Body of pancreas (tissue), 4 donors: ENCODE data around the gene CMTM7. TPM values are rescaled to one million over a fixed set of nuclear protein-coding genes. Genes with fewer than 3 reads are reported as not detected.
A peak's percentile ranks its signal among the peaks of the same experiment; 100 is the strongest.

Experiments
- ATAC-seq: fragments of 150-250 bp; one replicate; pipeline ENCODE4 v1.9.1; 2016
- DNase-seq, 4 donors: peaks; one replicate each; pipeline ENCODE4 v3.0.0-alpha.2; 2019
- H3K27ac ChIP-seq, 4 donors: fragments of 200-600 bp; sonication (generic); 1 replicate in 3 of 4; 2 replicates in 1 of 4; pipeline versions ENCODE4 v1.5.1 to v1.6.1; 2016 to 2019; ENCODE audit warnings: mild to moderate bottlenecking in 1 of 4, mixed read lengths in 1 of 4, moderate library complexity in 1 of 4
- H3K27me3 ChIP-seq, 2 donors: fragments of 200-600 bp; sonication (generic); one replicate each; pipeline ENCODE4 v1.6.0; 2016; ENCODE audit warnings: mild to moderate bottlenecking in 1 of 2
- H3K36me3 ChIP-seq, 2 donors: fragments of 200-600 bp; sonication (generic); replicated peaks in 1 of 2; 2 replicates each; pipeline ENCODE4 v1.5.1; 2016; ENCODE audit warnings: low read depth in 2 of 2; ENCODE audit not compliant: insufficient read depth in 1 of 2
- H3K4me1 ChIP-seq: fragments of 200-600 bp; sonication (generic); one replicate; pipeline ENCODE4 v1.6.0; 2016
- H3K4me3 ChIP-seq, 2 donors: fragments of 200-600 bp; sonication (generic); 1 replicate in 1 of 2; 2 replicates in 1 of 2; pipeline ENCODE4 v1.5.1; 2016 to 2019
- H3K9me3 ChIP-seq, 3 donors: fragments of 200-600 bp; sonication (generic); 1 replicate in 2 of 3; 2 replicates in 1 of 3; pipeline ENCODE4 v1.5.1; 2016
- POLR2A ChIP-seq, 3 donors: fragments of 450-650 bp; IDR thresholded peaks; one replicate each; pipeline ENCODE4 v1.6.1; 2016; ENCODE audit warnings: antibody characterized with exemption in 3 of 3, mild to moderate bottlenecking in 2 of 3
- WGBS, 2 donors: methylation state at CpG; one replicate each; pipeline ENCODE4 v1.1.5; 2017; 5-methylcytosine and 5-hydroxymethylcytosine counted together
- intact Hi-C: fragments of 100-400 bp; cut with DNase I; formaldehyde crosslinking; loops from one replicate; pipeline ENCODE4 v1.15.1; 2023
- total RNA-seq, 2 donors: library from RNA; depleted of rRNA; stranded (reverse); fragments of >200 nt; gene quantifications; one replicate each; pipeline ENCODE4 v1.1.0, GENCODE V29; 2016
- TF ChIP-seq, protein P1 (sequence below), 7 experiments: fragments of 450-650 bp in 4 of 7; fragments of 200-600 bp in 3 of 7; sonication (generic) in 3 of 7; IDR thresholded peaks; one replicate each; pipeline ENCODE4 v1.5.1; 2016 to 2019; ENCODE audit warnings: antibody characterized with exemption in 7 of 7

CMTM7 gene
- total RNA-seq, 2 donors from 2014 or later: 23.3 to 51.1 TPM

DNA sequence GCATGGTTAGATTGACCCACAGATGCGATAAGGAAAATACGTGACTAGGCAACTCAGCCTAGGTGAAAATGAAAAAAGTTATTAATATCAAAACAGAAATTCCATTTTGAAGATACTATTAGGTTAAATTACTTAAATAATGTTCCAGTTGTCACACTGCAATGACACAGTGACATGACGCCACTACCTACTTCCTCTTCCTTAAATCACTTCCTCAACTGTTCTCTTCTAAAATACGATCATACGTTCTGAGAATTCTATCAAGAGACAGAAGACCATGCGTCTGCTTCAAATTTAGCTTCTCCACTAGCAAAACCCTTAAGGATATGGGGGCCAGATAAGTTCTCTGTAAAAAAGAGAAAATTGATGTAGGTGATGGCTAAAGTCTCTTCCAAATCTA lies 92.8 kb downstream of the CMTM7 start:
- peak in 1 of 4 donors; percentile 36 for DNase-seq
- intact Hi-C loops: no loop called here
- 84 to 91% methylated on average over 6 of the region's 6 CpGs for WGBS, 2 donors
- ATAC-seq: no peak
- Histone ChIP-seq H3K4me1 (no peaks in the 10 kb centered on the region), H3K27me3 (no peaks in the 10 kb centered on the region), H3K4me3 (no peak overlapping the region), H3K36me3 (no peaks in the 10 kb centered on the region), H3K27ac (peak overlapping the region in 1 of 4 donors; percentile 5), H3K9me3 (no peaks in the 10 kb centered on the region)
- TF ChIP-seq, protein P1, sequence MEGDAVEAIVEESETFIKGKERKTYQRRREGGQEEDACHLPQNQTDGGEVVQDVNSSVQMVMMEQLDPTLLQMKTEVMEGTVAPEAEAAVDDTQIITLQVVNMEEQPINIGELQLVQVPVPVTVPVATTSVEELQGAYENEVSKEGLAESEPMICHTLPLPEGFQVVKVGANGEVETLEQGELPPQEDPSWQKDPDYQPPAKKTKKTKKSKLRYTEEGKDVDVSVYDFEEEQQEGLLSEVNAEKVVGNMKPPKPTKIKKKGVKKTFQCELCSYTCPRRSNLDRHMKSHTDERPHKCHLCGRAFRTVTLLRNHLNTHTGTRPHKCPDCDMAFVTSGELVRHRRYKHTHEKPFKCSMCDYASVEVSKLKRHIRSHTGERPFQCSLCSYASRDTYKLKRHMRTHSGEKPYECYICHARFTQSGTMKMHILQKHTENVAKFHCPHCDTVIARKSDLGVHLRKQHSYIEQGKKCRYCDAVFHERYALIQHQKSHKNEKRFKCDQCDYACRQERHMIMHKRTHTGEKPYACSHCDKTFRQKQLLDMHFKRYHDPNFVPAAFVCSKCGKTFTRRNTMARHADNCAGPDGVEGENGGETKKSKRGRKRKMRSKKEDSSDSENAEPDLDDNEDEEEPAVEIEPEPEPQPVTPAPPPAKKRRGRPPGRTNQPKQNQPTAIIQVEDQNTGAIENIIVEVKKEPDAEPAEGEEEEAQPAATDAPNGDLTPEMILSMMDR (IDR thresholded peaks at IDR 0.05): no peak
- no peak for TF ChIP-seq POLR2A (IDR thresholded peaks at IDR 0.05)

- DNase-seq (no peak), ATAC-seq (no peak)
- peaks cover 8% of the 10 kb centered on the region for H3K4me1 ChIP-seq
- no peak overlapping the region for H3K27ac ChIP-seq
- no peaks in the 10 kb centered on the region for H3K27me3 ChIP-seq
- 83 to 90% methylated on average over 3 of the region's 3 CpGs for WGBS, 2 donors
- H3K9me3 ChIP-seq: no peaks in the 10 kb centered on the region
- H3K36me3 ChIP-seq: no peaks in the 10 kb centered on the region
- no peak overlapping the region for H3K4me3 ChIP-seq
- intact Hi-C loops: no loop called here
- TF ChIP-seq, protein P1 (IDR thresholded peaks at IDR 0.05): no peak
- no peak for TF ChIP-seq POLR2A (IDR thresholded peaks at IDR 0.05)
Observed at GRCh38 chr3:32487781-32488473, 96.3 kb downstream of the CMTM7 start.

DNA sequence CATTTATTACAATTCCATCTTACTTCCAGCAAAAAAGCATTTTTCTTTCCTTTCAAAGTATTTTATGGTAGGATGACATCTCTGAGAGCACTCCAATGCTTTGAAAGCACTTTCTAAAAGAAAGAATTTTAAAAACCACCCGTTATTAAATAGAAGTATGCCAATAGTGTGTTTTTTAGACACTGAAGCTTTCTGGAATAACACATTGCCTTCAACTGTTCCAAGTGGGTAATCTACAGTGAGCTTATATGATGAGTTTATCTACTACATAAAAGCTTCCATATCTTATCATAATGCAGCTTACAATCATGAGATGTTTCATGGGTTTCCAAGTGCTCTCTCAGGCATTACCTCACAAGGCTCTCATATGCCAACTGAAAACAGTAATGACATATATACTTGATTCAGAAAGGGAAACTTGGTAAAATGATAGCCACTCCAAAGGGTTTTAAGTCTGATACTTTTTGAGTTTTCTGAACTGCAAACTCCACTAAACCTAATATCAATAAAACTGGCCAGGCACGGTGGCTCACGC lies 96.9 kb downstream of the CMTM7 start:
- no peaks in the 10 kb centered on the region for H3K36me3 ChIP-seq
- TF ChIP-seq POLR2A (IDR thresholded peaks at IDR 0.05): no peak
- TF ChIP-seq, protein P1 (IDR thresholded peaks at IDR 0.05): no peak
- no peak overlapping the region for H3K27ac ChIP-seq

DNA sequence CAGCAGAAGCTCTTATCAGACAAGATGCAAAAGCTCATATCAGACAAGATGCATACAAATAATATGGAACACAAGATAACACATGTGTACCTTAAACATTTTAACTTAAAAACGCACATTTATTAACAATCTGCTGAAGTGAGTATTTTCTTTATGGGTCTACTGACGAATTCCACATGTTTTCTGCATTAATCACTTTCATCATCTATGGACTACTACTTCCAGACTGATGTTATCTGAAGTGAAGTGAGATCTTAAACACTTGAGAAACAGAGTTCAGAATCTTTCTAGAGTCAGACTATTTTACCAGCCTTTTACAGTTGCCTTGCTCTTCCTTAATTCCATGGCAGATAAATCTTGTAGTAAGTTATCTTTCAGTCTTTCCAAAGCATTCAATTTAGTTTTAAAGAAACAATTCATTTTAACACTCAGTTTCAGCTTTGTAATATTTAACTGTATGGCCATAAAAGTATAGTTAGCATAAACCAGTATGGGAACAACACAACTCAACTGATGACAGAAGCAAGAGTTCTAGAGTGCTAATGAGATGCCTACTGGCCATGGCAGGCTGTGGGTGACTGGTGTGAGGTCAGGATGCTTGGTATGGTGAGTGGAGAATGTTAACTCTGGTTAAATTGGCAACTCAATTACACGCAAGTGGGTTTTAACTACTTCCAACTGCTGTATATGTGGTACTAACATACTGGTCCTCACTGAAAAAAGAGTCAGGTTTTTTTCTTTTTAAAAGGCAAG lies 101.2 kb downstream of the CMTM7 start:
- DNase-seq (no peak), ATAC-seq (no peak)
- H3K27me3 ChIP-seq: no peaks in the 10 kb centered on the region
- H3K27ac ChIP-seq: no peak overlapping the region
- intact Hi-C loops: no loop called here
- H3K9me3 ChIP-seq: no peaks in the 10 kb centered on the region
- no peaks in the 10 kb centered on the region for H3K36me3 ChIP-seq
- H3K4me1 ChIP-seq: peaks cover 8% of the 10 kb centered on the region
- TF ChIP-seq POLR2A (IDR thresholded peaks at IDR 0.05): no peak
- TF ChIP-seq, protein P1 (IDR thresholded peaks at IDR 0.05): no peak
- no peak overlapping the region for H3K4me3 ChIP-seq
- 70 to 83% methylated on average over 3 of the region's 3 CpGs for WGBS, 2 donors

More for the DNA sequence above, 96.9 kb downstream of the CMTM7 start:
- Histone ChIP-seq H3K4me1 (peaks cover 8% of the 10 kb centered on the region), H3K27me3 (no peaks in the 10 kb centered on the region), H3K9me3 (no peaks in the 10 kb centered on the region), H3K4me3 (no peak overlapping the region)
- ATAC-seq (no peak), DNase-seq (no peak)
- WGBS, 2 donors: 89 to 91% methylated on average over 3 of the region's 3 CpGs
- intact Hi-C loops: no loop called here
